Mucosa of descending colon (tissue), 3 donors: ENCODE measurements around the gene HOXD13. TPM values are rescaled to one million over a fixed set of nuclear protein-coding genes. Genes with fewer than 3 reads are reported as not detected.

Experiments
- ATAC-seq: fragments of 200-7000 bp; cut with Tn5 transposase; one replicate; pipeline ENCODE4 v1.9.1; 2020; ENCODE audit warnings: mild to moderate bottlenecking, moderate library complexity
- DNase-seq, 3 donors: peaks; one replicate each; pipeline ENCODE4 v3.0.0-alpha.2; 2020
- H3K36me3 ChIP-seq: fragments of 200-600 bp; one replicate; pipeline ENCODE4 v1.8.0; 2021; ENCODE audit warnings: low read depth, mild to moderate bottlenecking
- H3K4me1 ChIP-seq: fragments of 200-600 bp; one replicate; pipeline ENCODE4 v1.8.0; 2021; ENCODE audit warnings: low read depth, mild to moderate bottlenecking
- H3K4me3 ChIP-seq: fragments of 200-600 bp; one replicate; pipeline ENCODE4 v1.8.0; 2021; ENCODE audit warnings: mild to moderate bottlenecking
- H3K9me3 ChIP-seq: fragments of 200-600 bp; one replicate; pipeline ENCODE4 v1.8.0; 2021; ENCODE audit warnings: mild to moderate bottlenecking
- intact Hi-C, 2 donors: fragments of 100-400 bp; cut with DNase I in 1 of 2; cut with micrococcal nuclease in 1 of 2; formaldehyde crosslinking; loops; one replicate each; pipeline versions ENCODE4 v1.11.0 to v1.11.1; 2022; cut with DNase I, micrococcal nuclease
- total RNA-seq, 3 donors: library from RNA; stranded (reverse); fragmentation: NEBNext Ultra II Directional in 2 of 3; extraction: Animal tissue kit (Norgen Biotek cat#: 25700) in 2 of 3; gene quantifications; one replicate each; pipeline versions ENCODE4 v1.2.1 to v1.2.4, GENCODE V29; 2021 to 2023
- TF ChIP-seq, protein P1 (sequence below): fragments of 200-600 bp; IDR thresholded peaks from one replicate; pipeline ENCODE4 v1.8.0; 2022; ENCODE audit warnings: antibody characterized with exemption, mild to moderate bottlenecking
- donor health status: DM: no; HTN: no; CAD: no; lungs with moderate emphysema.
- donor health status: DM: no; HTN: no; CAD: no.
- donor health status: DM: no; HTN: yes; CAD: no.

HOXD13 gene
- total RNA-seq, 3 donors from 2014 or later, result 1.1 to 1.5 TPM; not detected in 1

DNA sequence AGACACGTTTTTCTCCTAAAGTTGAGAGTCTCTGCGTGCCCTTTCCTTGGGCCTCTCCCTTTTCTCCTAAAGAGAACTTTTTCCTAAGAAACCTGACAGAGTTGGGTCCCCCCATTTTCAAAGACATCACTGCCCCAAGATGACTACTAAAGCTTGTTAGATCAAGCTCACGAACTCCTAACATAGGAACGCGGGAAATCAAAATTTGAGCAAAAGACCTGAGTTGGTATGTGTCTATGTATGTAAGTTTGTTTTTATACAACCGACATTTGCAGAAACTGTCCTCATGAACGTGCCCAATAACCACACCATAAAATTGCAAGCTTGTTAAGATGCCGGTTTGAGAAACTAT is 1.4 kb downstream of the HOXD13 start:
- Histone ChIP-seq H3K36me3 (no peaks in the 10 kb centered on the region), H3K9me3 (no peaks in the 10 kb centered on the region), H3K4me1 (peaks cover 24% of the 10 kb centered on the region), H3K4me3 (no peak overlapping the region)
- DNase-seq (no peak), ATAC-seq (no peak)
- TF ChIP-seq, protein P1, sequence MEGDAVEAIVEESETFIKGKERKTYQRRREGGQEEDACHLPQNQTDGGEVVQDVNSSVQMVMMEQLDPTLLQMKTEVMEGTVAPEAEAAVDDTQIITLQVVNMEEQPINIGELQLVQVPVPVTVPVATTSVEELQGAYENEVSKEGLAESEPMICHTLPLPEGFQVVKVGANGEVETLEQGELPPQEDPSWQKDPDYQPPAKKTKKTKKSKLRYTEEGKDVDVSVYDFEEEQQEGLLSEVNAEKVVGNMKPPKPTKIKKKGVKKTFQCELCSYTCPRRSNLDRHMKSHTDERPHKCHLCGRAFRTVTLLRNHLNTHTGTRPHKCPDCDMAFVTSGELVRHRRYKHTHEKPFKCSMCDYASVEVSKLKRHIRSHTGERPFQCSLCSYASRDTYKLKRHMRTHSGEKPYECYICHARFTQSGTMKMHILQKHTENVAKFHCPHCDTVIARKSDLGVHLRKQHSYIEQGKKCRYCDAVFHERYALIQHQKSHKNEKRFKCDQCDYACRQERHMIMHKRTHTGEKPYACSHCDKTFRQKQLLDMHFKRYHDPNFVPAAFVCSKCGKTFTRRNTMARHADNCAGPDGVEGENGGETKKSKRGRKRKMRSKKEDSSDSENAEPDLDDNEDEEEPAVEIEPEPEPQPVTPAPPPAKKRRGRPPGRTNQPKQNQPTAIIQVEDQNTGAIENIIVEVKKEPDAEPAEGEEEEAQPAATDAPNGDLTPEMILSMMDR, result no peak
- intact Hi-C loops, result no loop called here

DNA sequence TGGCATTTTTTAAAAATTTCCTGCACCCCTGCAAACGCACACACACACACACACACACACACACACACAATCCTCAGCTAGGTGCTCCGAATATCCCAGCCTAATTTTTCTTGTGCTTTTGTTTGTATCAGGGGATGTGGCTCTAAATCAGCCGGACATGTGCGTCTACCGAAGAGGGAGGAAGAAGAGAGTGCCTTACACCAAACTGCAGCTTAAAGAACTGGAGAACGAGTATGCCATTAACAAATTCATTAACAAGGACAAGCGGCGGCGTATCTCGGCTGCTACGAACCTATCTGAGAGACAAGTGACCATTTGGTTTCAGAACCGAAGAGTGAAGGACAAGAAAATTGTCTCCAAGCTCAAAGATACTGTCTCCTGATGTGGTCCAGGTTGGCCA is 1.8 kb downstream of the HOXD13 start:
- intact Hi-C loops, result no loop called here
- H3K4me3 ChIP-seq, result no peak overlapping the region
- H3K9me3 ChIP-seq, result no peaks in the 10 kb centered on the region
- no peak for ATAC-seq
- H3K36me3 ChIP-seq, result no peaks in the 10 kb centered on the region
- peaks cover 24% of the 10 kb centered on the region for H3K4me1 ChIP-seq
- TF ChIP-seq, protein P1, result no peak
- DNase-seq, result no peak

DNA sequence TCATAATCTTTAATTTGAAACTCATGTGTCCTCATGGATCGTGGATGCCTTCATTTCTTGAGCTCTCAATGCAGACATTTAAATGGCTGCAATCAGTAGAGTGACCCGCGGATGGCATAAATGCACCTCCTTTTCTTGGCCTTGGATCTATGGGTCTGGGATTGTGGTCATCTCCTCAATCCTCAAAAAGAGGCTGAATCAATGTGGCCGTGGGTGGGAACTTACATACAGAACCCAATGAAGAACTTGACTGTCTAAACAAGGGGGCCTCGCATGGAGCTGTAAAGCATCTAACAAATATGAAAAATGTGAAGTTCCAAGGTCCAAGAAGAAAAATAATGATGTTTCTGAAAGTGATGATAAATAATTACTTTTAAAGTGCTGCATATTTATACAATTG is 2.9 kb downstream of the HOXD13 start:
- H3K4me3 ChIP-seq, result no peak overlapping the region
- intact Hi-C loops, result loop anchor here in 1 of 2 donors (5.0 kb wide), 1 partner anchor 403 kb away; no protein-coding TSS in a partner anchor
- DNase-seq (no peak), ATAC-seq (no peak)
- no peaks in the 10 kb centered on the region for H3K36me3 ChIP-seq
- TF ChIP-seq, protein P1, result no peak
- H3K4me1 ChIP-seq, result peaks cover 24% of the 10 kb centered on the region
- H3K9me3 ChIP-seq, result no peaks in the 10 kb centered on the region

DNA sequence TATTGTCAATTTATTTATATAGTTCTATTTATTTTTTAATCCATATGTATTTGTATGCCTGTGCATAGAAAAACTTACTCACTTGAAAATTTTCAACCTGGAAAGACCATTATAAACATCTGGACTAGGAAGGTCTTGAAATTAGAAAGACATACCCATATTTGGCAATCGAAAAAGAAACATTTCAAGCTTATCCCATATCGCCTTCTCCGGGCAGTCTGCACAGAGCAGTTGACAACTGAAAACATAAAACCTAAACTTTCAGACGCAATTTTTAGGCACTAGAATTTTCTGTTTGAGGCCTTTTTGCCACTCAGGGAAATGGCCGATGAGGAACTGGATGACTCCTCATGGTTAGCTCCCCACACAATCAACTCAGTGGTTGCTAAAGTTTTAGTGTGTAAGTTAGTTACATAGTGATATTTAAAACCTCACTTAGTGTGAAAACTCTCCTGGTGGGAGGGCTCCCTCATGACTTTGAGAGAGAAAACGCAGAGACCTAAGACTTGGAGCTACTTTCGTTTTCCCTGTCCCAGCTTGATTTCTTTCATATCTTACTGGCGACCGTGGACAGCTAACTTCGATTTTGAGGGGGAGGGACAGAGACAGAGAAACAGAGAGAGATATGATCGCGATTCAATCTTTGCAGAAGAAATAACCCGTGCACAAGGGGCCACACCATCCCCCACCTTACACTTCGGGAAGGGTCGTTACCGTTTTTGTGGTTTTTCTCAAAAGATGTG is 3.9 kb downstream of the HOXD13 start:
- H3K4me3 ChIP-seq, result no peak overlapping the region
- peaks cover 24% of the 10 kb centered on the region for H3K4me1 ChIP-seq
- intact Hi-C loops, result loop anchor here in 1 of 2 donors (5.0 kb wide), 1 partner anchor 404 kb away; no protein-coding TSS in a partner anchor
- no peaks in the 10 kb centered on the region for H3K9me3 ChIP-seq
- ATAC-seq (no peak), DNase-seq (no peak)
- no peaks in the 10 kb centered on the region for H3K36me3 ChIP-seq
- TF ChIP-seq, protein P1, result no peak

DNA sequence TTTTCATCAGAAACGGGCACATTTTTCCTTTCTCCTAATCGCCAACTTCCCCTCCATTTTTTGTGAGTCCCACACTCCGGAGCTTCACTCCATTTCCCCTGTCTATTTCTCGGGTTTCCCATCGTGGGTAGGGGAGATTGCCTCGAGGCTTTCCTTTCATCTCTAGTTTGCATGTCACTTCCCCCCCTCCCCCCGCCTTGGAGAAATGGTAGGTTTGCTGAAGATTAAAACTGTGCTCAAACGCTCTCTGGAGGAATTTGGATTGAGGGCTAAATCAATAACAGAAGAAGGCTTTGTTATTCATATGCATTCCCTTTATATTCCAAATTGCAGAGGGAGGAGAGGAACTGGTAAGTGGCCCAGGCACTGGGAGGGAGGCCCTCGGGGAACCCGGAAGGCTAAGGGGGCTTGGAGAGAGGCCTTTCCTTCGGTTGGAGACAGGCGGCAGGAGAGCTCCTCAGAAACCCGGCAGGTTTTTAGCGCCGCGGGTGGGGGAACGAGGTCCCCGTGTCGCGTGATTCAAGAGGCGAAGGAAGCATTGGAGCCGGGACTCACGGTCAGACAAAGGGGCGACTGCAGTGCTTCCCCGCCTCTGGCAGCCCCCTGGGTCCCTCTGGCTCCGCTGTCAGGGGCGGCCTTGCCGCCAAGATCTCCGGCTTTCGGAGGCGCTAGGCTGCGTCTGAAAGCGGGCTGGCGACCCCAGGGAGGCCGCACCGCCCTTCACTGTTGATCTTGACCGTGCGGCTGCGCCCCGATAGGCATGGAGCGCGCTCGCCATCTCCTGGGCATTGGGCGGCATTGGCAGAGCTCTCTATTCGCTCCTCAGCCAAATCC is 4.7 kb downstream of the HOXD13 start:
- Histone ChIP-seq H3K4me1 (peaks cover 24% of the 10 kb centered on the region), H3K9me3 (no peaks in the 10 kb centered on the region), H3K36me3 (no peaks in the 10 kb centered on the region), H3K4me3 (no peak overlapping the region)
- TF ChIP-seq, protein P1, result peak; percentile 85
- DNase-seq, result peak; percentile 71 to 80 (median 74)
- intact Hi-C loops, result loop anchor here in 1 of 2 donors (5.0 kb wide), 1 partner anchor 405 kb away; no protein-coding TSS in a partner anchor
- ATAC-seq, result peak; percentile 90
